Measurements from ENCODE around the gene KIF18B.

The KIF18B gene

DNA sequence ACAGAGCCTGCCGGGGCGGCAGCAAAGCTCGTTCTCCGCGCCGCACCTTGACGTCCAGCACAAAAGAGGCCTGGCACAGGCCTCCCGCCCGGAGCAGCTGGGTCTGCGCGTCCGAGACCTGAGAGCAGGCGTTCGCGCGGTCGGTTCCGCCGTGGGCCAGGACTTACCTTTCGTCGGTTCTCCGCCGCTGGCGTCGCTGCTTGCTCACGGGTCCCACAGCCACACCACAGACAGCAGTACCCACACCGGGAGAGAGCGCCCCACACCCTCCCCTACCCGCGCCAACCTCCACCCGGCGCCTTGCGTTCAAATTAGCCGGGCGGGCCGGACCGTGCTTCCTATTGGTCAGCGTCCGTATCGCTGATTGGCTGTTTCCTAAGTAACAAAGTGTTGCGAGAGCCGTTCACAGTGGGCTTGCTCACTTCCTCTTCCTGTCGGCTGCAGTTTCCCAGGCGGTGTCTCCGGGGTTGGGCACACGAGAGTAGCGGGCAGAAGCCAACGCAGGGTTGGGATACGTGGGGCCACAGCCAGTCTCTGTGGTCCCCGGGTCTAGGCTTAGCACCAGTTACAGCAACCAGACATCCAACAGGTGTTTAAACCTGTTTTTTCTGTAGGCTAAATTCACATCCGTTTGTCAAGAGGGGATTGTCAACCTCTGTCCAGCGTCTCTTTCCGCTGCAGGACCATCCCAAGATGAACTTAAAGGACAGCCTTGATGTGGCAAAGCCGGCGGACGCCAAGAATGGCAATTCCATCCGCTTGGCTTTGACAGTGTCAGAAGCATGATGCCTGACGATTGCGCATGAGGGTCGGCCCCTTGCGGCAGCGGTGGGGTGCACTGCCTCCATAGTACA, at the start of gene KIF18B:
Gene KIF18B, minus strand, starts transcription at position 313 of the 854 bp plus-strand sequence. CDS start 11,429 bp downstream, outside the sequence.
- peak; percentile 96 for DNase-seq

DNA sequence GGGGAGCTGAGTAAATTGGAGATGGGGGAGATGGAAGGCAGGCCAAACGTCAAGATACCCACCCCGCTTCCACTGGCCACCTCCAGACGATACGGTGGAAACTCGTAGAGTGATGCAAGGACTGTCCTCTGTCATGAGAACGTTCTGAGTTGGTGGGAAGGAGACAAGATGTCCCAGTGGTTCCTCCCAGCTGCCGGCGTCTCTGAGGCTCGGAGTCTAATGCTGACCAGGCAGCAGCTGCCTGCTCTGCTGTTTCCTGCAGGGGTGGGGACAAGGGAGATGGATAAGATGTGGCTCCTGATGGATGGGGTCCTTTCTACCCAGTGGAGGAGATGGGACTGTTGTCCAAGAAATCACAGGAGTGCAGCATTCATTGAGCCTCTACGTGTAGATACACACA, 48.7 kb upstream of the KIF18B start:
- DNase-seq, result no peak

DNA sequence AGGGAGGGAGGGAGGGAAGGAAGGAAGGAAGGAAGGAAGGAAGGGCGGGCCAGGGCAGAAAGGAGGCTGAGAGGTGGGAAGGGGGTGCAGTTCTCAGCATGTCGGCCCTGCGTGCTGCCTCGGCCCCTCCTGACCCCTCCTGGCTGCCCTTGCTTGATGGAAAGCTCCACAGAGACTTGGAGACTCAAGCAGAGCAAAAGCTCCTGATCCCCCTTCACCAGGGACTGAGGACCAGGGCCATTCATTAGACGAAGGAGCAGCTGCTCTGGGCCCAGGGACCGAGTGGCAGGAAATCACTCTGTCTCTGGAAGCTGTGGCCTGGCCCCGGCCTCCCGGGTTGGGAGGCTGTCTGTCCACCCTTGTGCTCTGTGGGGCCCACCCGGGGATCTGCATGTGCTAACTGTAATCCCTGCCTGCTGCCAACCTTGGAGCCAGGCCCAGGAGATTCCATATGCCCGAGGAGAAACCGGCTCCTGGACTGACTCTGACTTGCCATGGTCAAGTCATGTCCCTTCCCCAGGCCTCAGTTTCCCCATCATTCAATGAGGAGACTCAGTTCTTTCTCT, 47.9 kb upstream of the KIF18B start:
- no peak for DNase-seq

DNA sequence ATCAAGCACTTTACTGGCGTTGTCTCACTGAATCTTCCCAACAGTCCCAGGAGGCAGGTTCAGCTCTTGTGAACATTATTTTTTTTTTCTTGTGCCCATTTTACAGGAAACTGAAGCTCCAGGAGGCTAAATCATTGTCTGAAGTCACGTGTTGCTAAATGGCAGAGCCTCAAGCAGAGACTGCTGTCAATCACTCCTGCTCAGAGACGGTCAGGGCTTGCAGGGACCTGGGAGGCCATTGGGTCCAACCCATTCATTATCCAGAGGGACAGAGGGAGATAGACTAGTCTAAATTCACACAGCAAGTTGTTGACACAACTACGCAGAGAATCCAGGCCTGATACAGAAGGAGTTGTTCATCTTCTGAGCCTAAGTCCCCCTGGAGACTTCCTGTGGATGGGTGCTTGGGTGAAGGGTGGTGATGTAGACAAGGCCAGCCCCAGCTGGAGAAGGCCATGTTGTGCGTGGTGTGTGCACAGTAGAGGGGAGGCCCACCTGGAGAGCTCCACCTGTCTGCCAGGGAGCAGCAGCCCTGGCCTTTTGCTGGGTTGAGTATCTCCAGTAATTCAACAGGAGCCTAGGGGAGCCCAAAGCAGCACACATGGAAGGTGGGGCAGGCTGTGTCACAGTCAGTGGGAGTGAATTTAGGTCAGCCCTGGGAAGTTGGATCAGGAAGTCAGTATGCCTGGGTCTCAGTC, 44.8 kb upstream of the KIF18B start:
- no peak for DNase-seq

DNA sequence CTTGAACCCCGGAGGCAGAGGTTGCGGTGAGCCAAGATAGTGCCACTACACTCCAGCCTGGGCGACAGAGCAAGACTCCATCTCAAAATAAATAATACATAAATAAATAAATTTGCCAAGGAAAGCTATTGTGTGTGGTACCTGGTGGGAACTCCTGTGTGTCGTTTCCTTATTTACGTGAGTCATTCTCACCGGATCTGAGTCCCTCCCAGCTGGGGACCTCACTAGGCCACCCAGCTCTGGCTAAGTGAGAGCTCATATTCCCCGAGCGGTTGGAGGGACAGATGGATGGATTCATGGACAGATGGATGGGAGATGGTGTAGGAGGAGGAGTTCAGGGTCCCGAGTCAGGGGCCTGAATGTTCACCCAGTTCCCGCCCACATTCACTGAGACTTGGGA, 43.4 kb upstream of the KIF18B start:
- DNase-seq, result no peak

DNA sequence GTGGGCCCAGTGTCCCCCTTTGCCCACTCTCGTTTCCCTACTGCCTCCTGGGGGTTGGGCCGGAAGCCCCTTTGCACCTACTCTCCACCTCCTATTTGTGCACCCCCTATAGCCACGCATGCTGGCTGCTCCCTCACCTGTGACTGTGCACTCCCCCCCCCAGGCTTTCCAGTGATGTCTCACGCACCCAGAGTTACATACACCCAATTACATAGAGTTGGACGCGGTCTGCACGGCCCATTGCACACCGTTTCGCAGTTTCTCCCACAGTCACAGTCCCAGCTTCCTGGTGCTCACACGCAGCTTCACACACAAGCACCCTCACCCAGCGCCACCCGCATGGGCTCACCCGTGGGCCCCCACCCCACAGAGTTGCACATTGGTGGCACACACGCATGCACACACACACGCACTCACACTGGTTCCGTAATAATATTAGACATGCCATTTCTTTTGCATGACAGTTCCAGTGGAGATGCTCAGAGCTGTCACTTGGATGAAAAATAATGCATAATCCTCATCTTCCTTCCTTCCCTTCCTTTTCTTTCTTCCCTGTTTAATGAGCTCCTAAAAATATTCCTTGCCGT, 42.1 kb upstream of the KIF18B start:
- DNase-seq, result no peak

DNA sequence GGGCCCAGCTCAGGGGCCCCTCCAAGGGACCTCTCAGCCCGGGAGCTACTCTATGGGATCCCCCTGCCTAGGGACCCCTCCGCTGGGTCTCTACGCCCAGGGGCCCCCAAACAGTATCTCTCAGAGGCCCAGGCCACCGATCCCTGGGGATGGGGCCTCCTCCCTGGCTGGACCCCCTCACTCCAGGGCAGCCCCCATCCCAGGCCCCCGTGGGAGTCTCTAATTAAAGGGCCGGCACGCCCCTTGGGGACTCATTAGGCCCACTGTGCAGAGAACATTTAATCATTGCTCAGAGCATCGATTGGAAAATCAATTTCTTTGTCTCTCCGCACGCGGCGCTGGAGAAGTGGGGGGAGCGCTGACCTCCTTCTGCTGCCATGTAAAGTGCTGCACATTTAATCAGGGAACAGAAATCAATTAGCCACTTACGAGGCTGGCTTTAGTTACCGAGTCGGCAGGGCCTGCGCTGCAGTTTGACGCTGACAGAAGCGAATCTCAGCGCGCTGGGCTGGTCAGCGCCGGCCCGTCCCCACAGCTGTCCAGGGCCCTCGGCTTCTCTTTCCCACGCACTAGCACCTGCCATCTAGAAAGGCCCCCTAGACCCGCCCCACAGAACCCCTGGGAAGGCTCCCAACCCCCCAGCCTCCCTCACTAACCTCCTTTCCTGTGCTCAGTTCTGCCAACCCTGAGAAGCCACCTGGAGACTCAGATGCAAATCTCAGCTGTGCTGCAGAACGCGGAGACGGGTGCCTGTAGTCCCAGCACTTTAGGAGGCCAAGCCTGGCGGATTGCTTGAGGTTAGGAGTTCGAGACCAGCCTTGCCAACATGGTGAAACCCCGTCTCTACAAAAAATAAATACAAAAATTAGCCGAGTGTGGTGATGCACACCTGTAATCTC, 40.7 kb upstream of the KIF18B start:
- DNase-seq, result no peak

DNA sequence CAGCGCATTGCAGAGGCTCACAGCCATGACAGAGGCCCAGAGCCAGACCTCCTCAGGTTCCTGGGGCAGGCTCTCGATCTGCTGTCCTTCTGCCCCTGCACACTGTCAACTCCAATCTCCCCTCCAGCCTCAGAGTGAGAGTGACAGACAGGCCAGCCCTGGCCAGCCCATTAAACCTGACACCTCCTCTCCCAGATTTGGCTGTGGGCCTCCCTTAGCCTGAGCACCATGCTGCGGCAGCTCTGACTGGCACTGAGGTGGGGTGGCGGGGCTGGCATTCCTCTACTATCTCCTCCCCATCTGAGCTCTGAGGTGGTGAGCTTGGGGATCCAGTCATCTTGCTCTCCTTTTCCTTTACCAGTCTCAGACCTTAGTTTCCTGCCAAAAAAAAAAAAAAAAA, 36.0 kb upstream of the KIF18B start:
- DNase-seq, result no peak

DNA sequence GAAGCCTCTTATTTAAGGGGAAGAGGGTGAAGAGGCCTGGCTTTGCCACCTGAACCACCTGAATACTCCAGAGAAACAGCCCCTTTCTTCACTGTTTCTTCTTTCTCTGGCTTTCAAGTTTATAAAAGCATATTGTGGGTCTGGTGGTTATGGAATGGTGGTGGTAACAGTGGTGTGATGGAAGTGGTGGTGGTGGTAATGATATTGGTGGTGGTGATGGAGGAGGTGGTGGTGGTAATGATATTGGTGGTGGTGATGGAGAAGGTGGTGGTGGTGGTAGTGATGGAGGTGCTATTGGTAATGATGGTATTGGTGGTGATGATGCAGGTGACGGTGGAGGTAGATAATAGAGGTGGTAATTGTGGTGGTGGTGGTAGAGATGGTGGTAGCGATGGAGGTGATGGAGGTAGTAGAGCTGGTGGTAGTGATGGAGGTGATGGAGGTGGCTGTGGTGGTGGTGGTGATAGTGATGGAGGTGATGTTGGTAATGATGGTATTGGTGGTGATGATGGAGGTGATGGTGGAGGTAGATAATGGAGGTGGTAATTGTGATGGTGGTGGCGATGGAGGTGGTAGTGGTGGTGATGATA, 34.6 kb upstream of the KIF18B start:
- no peak for DNase-seq

DNA sequence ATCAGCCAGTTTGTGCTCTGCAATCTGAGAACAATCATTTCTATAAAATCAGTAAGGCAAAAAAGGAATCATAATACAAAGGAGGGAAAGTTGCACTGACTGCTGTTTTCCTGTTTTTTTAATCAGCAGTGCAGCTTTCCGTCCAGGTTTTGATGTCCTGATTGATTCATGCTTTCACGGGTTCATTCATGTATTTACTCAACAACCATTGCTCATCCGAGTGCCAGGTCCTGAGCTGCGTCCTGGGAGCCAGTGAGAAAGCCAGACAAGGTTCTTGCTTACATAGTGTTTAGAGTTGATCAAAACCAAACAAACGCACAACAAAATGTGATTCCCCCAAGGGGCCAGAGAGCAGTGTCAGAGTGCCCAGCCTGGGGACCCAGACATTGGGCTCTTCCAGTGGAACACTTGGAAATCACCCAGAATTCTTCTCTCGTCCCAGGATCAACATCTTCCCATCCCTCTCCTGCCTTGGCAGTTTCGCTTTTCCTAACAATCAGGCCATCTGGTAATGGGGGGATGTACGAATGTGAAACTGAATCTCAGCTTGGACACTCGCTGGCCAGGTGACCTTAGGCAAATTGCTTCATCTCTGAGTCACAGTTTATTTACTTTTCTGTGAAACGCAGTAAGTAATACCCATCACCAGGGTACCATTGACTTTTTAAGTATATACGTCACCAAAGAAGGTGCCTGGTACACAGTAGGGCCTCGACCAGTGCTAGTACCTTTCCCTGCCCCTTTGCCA, 33.8 kb upstream of the KIF18B start:
- peak; percentile 27 for DNase-seq

DNA sequence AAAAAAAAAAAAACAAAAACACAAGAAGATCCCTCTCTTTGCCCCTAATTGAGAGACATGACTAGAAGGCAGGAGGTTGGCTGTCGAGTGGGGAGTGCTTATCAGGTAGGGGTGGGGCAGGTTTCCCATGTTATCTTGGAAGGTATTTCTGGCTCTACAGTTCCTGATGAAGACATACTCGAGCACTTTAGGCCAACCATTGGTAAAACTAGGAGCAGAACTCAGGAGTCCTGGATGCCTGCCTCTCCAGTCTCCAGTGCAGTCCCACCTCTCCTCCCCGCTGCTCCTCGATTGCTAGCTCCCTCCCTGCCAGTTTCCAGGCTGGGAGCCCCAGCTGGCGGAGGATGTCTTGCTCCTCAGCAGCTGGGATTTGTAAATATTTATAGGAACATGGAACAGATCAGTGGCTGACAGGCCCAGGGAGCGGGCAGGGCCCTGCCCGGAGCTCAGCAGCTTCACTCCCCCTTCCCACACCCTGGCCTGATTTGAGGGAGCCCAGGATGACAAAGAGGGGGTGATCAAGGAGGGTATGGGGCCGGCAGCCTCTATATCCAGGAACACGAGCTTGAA, 31.9 kb upstream of the KIF18B start:
- DNase-seq, result peak; percentile 25

DNA sequence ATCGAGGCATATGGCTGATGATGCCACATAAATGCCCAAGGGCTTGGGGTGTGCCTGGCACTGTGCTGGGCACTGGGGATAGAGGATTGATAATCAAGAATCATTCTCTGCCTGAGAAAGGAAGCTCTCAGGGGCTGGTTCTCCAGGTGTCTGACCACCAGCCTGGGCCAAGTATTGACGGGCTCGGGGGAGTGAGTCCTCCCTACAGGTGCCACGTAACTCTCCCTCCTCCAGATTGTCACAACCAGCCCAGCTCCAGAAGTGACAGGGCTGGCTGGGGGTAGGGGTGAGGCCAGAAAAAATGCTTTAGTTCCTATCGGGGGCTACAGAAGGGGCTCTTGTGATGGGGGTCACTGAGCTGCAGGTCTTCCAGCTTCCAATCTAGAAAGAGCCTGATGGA, 31.2 kb upstream of the KIF18B start:
- no peak for DNase-seq

DNA sequence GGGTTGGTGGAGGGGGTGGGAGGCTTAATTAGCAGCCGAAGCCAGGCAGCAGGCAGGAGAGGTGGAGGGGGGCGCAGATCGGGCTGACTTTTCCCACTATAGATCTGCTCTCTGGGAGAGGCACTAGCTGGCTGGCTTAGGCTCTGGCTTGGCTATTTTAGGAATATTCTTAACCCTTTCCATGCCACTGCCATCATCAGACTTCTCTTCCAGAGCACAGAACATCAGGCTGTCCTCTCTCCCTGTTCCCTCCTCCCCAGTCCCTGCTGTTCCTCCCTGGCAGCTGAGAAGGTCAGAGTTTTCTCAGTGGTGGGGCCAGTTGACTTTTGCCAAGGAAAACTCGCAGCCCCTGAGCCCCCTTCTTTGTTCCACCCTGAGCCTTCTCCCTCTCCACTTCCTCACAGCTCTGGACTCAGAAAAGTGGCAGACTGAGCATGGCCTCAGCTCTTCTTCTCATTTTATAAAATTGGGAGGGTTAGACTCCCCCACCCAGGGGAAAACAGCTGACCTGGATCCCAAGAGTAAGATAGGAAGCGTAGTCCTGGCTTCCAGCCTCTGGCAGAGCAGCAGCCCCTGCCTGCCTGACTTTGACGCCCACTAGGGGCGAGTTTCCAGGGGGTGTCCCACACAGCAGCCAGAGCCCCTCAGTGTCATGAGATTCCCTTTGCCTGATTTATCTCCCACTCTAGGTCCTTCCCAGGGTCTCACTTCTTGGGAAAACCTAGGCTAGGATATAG, 30.4 kb upstream of the KIF18B start:
- DNase-seq, result no peak

DNA sequence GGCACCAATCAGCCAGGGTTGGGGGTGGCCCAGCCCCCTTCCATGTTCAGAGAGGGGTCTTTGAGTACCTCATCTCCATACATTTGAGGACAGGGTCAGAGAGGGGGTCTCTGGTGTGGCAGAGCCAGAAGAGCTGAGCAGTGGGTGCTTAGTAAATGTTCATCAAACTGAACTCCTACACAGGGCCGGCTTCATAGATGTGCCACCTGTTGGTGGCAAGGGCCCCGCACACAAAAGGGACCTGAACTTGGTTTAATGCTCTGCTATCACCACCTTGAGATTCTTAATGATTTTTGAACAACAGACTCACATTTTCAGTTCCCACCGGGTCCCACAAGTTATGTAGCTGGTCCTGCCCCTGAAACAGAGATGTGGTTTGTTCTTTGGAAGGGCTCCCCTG, 29.5 kb upstream of the KIF18B start:
- no peak for DNase-seq

DNA sequence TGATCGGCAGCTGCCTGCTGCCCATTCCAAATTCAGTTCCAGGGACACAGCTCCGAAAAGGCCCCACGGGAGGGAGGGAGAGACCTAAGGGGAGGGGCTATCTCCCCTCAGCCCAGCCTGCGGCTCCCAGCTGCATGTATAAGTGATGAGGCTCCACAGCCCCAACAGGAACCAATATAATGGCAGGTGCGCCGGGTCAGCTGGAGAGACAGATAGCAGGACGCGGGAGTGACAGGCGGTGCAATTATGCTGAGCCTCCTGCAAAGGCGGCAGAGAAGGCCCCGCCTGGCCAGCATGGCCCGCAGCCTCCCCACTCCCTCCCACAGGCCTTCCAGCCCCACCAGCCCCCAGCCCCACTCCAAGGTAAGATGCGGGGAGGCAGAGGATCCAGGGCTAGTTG, 28.6 kb upstream of the KIF18B start:
- DNase-seq, result peak; percentile 50

DNA sequence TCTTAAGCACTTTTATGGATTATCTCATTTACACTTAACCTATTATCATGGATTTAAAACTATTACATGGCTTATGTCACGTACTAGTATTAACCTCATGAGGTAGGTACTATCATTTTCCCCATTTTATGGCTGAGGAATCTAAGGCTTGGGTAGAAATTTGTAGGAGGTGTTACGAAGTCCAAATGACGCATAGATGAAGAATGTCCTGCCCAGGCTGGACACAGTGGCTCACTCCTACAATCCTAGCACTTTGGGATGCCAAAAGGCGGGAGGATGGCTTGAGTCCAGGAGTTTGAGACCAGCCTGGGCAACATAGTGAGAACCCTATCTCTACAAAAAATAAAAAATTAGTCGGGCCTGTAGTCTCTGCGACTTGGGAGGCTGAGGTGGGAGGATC, 25.4 kb upstream of the KIF18B start:
- no peak for DNase-seq

DNA sequence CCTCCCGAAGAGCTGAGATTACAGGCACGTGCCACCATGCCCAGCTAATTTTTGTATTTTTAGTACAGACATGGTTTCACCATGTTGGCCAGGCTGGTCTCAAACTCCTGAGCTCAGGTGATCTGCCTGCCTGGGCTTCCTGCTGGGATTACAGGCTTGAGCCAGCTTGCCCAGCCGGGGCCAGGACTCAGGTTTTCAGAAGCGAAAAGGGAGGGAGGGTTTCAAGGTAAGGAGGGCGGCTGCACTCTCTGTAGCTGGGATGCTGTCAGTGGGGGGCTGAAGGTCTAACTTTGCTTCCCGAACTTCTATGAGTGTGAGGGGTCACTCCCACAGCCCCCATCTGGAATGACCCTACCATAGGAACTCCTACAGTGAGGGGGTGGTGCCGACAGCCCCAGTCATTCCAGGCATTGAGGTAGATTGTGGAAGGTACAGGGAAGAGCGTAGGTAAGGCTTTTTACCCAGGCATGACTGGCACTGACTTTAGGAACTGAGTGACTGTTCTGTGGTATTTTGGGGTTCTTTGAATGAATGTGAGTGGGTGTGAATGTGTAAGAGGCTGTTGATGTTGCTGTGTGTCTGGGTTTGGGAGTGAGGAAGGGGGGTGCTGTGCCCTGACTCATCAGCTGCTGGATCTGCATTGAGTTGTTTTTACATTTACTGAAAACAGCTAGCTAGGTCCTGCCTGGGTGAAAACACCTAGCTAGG, 24.4 kb upstream of the KIF18B start:
- DNase-seq, result no peak

DNA sequence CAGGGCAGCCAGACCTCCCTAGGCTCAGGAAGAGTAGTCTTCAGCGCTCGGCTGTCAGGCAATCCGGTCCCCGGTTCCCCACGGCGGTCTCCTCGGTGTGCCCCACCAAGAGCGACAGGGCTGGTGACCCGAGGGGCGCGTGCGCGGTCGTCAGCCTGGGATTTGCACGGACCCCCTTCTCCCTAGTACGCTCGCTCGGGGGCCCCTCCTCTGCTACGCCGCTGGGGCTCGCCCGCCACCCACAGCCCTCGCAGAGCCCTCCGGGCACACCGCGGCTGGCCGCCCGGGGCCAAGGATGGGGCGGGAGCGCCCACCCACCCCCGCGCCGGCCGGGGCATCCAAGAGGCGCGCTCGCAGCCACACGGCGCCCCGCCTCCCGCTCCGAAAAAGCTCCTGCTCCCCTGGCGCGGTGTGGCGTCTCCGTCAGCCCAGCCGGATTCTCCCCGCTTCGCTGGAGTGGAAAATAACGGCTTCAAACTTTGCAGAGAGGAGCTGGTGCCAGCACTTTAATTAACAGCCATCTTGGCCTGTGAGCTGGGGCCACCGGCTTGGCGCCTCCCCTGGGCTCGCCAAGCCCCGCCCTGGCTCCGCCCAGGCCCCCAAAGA, 22.7 kb upstream of the KIF18B start:
- no peak for DNase-seq

DNA sequence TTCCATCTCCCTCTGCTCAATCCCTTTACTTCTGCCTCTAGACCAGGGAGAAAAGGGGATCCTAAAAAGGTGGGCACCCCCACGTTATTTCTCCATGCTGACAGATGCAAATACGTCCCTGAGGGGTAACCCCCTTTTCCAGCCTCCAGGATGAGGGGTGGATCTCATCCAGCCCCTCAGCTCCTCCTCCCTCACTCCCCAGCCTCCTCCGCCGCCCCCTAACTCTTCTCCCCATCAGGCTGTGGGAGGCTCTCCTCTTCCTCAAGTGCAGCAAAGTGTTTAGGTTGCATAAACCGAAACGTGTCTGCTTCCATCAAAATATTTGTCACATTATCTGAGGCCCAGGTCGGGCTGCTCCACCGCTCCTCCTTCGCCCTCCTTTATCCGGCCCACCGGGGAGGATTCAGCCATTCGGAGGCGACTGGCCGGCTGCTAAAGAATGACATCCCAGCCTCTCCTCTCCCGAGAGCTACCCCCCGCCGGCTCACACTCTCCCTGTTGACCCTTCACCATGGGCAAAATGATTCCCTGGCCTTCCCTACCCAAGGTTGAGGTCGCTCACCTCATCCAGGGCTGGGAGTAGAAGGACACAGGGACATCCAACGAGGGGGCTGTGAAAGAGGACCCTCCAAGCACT, 21.7 kb upstream of the KIF18B start:
- DNase-seq, result no peak

Measured in SHP77 treated with DMSO at 0.1 percent for 48 hours (cell line).